ENCODE data around the gene ZBTB8OS. TPM values are rescaled to one million over a fixed set of nuclear protein-coding genes. Genes with fewer than 3 reads are reported as not detected.
"Not testable (repeated sequence)": the region's sequence is repeated elsewhere in the genome, so short reads cannot be mapped to it uniquely, and the experiment has no call there.

The ZBTB8OS gene
- total RNA-seq, 2 experiments from 2014 or later, result 64.5 to 69.9 TPM

DNA sequence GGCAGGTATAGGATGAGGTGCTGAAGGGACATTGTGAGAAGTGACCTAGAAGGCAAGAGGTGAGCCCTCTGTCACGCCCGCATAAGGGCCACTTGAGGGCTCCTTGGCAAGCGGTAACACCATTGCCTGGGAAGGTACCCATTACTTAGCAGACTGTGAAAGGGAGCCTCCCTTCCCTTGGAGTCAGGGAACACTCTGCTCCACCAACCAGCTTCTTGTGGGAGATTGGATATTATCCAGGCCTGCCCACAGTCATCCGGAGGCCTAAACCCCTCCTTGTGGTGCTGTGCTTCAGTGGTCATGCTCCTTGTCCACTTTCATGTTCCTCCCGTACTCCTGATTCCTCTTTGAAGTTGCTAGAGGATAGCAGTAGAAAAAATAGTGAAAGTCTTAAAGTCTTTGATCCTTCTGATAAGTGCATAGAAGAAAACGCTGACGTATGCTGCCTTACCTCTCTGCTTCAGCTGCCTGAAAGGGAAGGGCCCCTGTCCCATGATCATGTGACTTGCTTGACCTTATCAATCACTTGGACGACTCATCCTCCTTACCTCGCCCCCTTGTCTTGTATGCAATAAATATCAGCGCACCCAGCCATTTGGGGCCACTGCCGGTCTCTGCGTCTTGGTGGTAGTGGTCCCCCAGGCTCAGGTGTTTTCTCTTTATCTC is 16.7 kb upstream of the ZBTB8OS start:
- Mint-ChIP-seq H3K27ac (no peak overlapping the region), H3K36me3 (peaks cover 32% of the 10 kb centered on the region), H3K4me3 (no peak overlapping the region), H3K9me3 (no peaks in the 10 kb centered on the region), H3K4me1 (peaks cover 10% of the 10 kb centered on the region), H3K27me3 (no peaks in the 10 kb centered on the region)
- DNase-seq, result no peak

DNA sequence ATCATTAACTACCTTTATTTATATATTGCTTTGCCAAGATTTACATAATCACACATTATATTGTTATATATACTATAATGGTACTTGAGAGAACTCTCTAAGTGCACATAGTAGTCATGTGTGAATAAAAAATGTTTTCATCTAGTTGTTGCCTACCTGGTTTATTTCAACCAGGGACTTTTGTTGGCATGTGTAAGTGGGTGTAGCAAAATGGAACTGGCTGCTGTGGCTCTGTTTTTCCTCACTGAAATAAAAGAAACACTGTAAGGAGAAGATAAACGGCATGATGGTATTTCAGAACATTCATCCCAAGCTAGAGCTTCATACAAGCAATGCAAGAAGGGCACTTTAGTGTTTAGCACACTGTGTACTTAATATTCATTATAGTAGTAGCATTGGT is 15.6 kb upstream of the ZBTB8OS start:
- H3K4me1 Mint-ChIP-seq, result peaks cover 10% of the 10 kb centered on the region
- H3K27me3 Mint-ChIP-seq, result no peaks in the 10 kb centered on the region
- no peak overlapping the region for H3K27ac Mint-ChIP-seq
- H3K4me3 Mint-ChIP-seq, result no peak overlapping the region
- DNase-seq, result no peak
- peaks cover 2% of the 10 kb centered on the region for H3K9me3 Mint-ChIP-seq
- peaks cover 34% of the 10 kb centered on the region for H3K36me3 Mint-ChIP-seq

DNA sequence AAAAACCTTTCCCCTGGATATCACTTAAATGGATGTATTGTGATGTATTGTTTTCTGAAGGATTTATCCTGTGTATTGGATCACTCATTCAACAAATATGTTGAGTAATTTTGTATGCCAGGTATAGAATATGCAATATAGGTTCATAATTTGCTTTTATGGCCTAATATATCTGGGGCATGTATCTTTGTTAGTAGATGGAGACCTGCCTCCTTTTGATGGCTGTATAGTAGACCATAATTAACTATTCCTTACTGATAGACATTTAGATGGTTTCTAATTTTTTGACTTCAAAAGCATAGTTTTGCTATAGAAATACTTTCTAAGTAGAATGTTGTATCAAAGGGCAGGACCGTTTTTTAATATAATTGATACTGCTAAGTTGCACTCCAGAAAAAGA is 9.2 kb upstream of the ZBTB8OS start:
- Mint-ChIP-seq H3K27ac (no peak overlapping the region), H3K4me1 (peaks cover 17% of the 10 kb centered on the region), H3K27me3 (no peaks in the 10 kb centered on the region), H3K9me3 (peaks cover 2% of the 10 kb centered on the region), H3K36me3 (peaks cover 51% of the 10 kb centered on the region), H3K4me3 (no peak overlapping the region)
- DNase-seq, result no peak

DNA sequence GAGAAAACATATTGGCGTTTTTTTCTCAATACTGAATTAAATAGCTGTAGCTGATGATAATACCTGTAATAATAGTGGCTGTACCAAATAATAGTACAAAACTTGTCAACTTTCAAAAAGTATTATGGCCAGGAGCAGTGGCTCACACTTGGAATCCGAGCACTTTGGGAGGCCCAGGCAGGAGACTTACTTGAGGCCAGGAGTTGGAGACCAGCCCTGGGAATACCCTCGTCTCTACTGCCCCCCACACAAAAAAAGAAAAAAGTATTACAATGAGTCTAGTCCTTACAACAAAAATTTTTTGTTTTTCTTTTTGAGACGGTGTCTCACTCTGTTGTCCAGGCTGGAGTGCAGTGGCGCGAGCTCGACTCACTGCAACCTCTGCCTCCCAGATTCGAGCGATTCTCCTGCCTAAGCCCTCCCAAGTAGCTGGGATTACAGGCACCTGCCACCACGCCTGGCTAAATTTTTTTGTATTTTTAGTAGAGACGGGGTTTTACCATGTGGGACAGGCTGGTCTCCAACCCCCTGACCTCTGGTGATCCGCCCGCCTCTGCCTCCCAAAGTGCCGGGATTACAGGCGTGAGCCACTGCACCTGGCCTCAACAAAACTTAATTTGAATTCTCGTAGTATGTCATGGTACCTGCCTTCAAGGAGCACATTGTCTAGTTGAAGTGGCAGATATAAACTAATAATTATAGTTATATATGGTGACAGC is 2.1 kb upstream of the ZBTB8OS start:
- peaks cover 36% of the 10 kb centered on the region for H3K4me1 Mint-ChIP-seq
- peak overlapping the region; percentile 98 for H3K4me3 Mint-ChIP-seq
- no peaks in the 10 kb centered on the region for H3K27me3 Mint-ChIP-seq
- peak overlapping the region; percentile 98 for H3K27ac Mint-ChIP-seq
- no peaks in the 10 kb centered on the region for H3K9me3 Mint-ChIP-seq
- peaks cover 62% of the 10 kb centered on the region for H3K36me3 Mint-ChIP-seq
- DNase-seq, result no peak

DNA sequence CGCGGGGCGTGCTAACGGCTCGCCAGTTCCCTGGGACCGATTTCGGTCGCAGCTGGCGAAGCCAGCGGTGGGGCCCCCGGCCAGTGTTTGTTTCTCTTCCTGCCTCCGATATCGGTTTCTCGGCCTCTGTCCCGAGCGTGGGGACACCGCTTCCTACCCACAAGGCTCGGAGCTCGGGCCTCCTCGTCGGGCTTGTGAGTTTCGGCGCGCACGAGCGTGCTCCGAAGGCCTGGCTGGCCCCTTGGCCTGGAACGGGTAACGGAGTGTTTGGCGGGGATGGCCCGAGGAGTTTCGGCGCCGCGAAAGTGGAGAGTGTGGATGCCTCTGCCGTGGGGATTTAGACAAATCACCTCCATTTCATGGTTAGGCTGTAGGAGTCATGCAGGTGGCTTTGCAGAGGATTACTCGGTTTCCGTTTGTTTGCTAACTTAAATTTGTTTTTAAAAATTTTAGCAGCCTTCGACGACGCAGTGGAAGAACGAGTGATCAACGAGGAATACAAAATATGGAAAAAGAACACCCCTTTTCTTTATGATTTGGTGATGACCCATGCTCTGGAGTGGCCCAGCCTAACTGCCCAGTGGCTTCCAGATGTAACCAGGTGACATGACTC is 1.2 kb upstream of the ZBTB8OS start:
- Mint-ChIP-seq H3K4me1 (peaks cover 37% of the 10 kb centered on the region), H3K9me3 (no peaks in the 10 kb centered on the region), H3K4me3 (peak overlapping the region; percentile 98), H3K36me3 (peaks cover 54% of the 10 kb centered on the region), H3K27ac (peak overlapping the region; percentile 98), H3K27me3 (no peaks in the 10 kb centered on the region)
- DNase-seq, result no peak

DNA sequence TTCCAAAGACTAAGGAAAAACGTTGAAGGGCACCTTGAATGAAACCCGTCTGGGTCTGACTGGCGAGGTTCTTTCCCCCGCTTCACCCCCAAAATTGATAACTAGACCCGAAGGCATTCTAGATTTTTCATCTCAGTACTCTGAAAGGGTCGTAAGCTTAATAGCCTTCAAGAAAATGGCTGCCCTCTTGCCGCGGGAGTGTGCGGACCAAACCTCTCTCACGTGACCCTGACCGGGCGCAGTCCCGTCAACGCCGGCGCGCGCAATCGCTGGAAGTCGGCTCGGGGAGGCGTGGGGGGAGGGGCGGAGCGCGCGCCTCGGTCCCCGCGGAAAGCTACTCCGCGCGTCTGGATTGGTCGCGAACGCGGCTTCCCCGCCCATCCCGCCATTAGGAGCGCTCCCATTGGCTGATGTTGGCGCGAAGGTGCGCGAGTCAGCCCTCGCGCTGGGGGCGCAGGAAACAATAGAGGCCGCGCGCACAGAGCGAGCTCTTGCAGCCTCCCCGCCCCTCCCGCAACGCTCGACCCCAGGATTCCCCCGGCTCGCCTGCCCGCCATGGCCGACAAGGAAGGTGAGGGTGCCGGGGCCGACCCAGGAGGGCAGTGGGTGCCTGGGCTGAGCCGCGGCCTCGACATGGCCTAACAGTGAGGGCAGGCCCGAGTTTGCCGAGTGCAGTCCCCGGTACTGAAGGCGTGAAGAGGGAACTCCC is 556 bp upstream of the ZBTB8OS start, which contains the start of gene RBBP4:
Gene RBBP4 (plus strand): TSS at position 457 of the 709 bp plus-strand sequence. CDS start 99 bp downstream, at position 556.
- DNase-seq, result peak; percentile 99
- Mint-ChIP-seq H3K9me3 (no peaks in the 10 kb centered on the region), H3K27ac (peak within 1 kb of the TSS; percentile 98), H3K4me1 (peaks cover 37% of the 10 kb centered on the region), H3K4me3 (peak within 1 kb of the TSS; percentile 98), H3K27me3 (no peaks in the 10 kb centered on the region), H3K36me3 (peaks cover 54% of the 10 kb centered on the region)

DNA sequence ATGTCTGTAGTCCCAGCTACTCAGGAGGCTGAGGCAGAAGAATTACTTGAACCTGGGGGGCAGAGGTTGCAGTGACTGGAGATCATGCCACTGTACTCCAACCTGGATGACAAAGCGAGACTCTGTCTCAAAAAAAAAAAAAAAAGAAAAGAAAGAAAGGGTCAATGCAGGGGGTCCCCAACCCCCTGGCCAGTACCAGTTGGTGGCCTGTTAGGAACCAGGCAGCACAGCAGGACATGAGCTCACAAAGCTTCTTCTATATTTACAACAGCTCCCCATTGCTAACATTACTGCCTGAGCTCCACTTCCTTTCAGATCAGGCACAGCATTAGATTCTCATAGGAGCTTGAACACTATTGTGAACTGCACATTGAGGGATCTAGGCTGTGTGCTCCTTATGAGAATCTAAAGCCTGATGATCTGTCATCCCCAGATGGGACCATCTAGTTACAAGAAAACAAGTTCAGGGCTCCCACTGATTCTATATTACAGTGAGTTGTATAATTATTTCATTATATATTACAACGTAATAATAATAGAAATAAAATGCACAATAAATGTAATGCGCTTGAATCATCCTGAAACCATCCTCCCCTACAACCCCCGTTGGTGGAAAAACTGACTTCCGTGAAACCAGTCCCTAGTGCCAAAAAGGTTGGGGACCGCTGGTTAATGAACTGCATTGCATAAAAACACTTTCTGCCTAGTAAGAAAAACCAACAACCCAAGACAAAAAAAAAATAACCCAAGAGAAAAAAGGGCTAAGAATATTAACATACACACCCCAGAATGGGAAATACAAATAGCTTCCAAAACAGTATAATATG is 2.8 kb downstream of the ZBTB8OS start:
- Mint-ChIP-seq H3K27me3 (no peaks in the 10 kb centered on the region), H3K4me1 (peaks cover 21% of the 10 kb centered on the region), H3K4me3 (peak overlapping the region; percentile 63), H3K9me3 (no peaks in the 10 kb centered on the region), H3K36me3 (peaks cover 33% of the 10 kb centered on the region), H3K27ac (peak overlapping the region; percentile 67)
- DNase-seq, result no peak

DNA sequence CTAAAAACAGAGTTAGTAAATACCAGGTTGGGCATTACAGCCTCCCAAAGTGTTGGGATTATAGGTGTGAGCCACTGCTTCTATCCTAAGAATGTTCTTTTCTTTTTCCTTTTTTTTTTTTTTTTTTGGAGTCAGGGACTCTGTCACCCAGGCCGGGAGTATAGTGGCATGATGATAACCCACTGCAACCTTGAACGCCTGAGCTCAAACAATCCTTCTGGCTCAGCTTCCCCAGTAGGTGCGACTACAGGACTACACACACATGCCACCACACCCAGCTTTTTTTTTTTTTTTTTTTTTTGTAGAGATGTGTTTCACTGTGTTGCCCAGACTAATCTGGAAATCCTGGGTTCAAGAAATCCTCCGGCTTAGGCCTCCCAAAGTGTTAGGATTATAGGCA is 5.9 kb downstream of the ZBTB8OS start:
- Mint-ChIP-seq H3K27me3 (no peaks in the 10 kb centered on the region), H3K4me3 (no peak overlapping the region), H3K4me1 (peaks cover 16% of the 10 kb centered on the region), H3K27ac (no peak overlapping the region), H3K36me3 (peaks cover 18% of the 10 kb centered on the region), H3K9me3 (no peaks in the 10 kb centered on the region)
- no peak for DNase-seq

DNA sequence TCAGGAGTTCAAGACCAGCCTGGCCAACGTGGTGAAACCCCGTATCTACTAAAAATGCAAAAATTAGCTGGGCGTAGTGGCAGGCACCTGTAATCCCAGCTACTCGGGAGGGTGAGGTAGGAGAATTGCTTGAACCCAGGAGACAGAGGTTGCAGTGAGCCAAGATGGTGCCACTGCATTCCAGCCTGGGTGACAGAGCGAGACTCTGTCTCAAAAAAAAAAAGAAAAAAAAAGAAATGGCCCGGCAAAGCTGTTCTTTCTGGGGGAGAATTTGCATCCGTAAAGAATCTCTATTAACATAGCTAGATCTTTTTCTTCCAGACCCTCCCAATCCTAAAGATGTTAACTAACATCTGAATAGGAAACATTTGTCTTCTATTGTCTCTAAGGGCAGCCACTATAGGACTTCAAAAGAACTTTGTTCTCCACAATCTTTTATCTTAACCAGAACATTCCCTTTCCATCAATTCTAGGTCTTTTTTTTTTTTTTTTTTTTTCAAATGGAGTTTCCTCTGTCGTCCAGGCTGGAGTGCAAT is 8.0 kb downstream of the ZBTB8OS start:
- not testable (repeated sequence) for H3K27me3 Mint-ChIP-seq, H3K9me3 Mint-ChIP-seq, H3K4me3 Mint-ChIP-seq, DNase-seq, H3K4me1 Mint-ChIP-seq, H3K27ac Mint-ChIP-seq
- H3K36me3 Mint-ChIP-seq, result peaks cover 10% of the 10 kb centered on the region

DNA sequence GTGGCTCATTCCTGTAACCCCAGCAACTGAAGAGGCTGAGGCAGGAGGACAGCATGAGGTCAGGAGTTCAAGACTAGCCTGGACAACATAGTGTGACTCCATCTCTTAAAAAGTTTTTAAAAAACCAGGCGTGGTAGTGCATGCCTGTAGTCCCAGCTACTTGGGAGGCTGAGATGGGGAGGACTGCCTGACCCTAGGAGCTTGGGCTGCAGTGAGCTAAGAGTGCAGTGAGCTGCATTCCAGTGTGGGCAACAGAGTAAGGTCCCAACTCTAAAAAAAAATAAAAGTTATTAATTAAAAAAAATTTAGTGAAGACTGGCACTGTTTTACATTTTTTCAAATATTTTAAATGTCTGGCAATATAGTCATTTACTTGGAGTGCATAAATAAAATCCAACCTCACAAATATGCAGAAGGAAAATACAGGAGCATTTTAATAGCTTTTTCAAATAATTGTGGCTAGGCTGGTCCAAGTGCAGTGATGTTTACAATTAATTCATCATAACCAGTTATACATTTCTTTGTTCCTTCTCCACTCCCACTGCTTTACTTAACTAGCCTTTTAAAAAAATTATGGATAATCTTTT is 10.8 kb downstream of the ZBTB8OS start:
- H3K4me1 Mint-ChIP-seq, result peaks cover 2% of the 10 kb centered on the region
- no peak for DNase-seq
- H3K27ac Mint-ChIP-seq, result no peak overlapping the region
- no peaks in the 10 kb centered on the region for H3K9me3 Mint-ChIP-seq
- H3K4me3 Mint-ChIP-seq, result no peak overlapping the region
- no peaks in the 10 kb centered on the region for H3K27me3 Mint-ChIP-seq
- H3K36me3 Mint-ChIP-seq, result peaks cover 16% of the 10 kb centered on the region

DNA sequence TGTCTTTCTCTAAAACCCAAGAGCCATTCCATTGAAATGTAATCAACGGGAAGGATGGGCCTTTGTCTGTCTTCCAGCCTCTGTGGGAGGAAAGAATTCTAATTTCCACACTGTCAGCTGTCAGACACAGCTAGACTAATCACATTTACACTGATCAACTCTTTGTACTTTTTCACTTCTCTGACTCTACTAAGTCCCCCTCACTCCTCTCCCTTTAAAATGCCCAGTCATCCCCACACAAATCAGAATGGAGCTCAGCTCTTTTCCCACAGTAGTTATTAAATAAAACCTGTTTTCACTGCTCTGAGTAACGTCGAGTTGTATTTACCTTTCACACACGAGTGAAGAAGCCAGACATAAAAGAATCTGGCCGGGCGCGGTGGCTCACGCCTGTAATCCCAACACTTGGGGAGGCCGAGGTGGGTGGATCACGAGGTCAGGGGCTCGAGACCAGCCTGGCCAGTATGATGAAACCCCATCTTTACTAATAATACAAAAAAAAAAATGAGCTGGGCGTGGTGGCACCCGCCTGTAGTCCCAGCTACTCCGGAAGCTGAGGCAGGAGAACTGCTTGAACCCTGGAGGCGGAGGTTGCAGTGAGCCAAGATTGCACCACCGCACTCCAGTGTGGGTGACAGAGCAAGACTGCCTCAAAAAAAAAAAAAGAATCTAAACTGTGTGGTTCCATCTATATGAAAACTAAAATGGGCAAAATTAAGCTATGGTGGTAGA is 13.3 kb downstream of the ZBTB8OS start:
- Mint-ChIP-seq H3K4me3 (no peak overlapping the region), H3K27ac (no peak overlapping the region)

DNA sequence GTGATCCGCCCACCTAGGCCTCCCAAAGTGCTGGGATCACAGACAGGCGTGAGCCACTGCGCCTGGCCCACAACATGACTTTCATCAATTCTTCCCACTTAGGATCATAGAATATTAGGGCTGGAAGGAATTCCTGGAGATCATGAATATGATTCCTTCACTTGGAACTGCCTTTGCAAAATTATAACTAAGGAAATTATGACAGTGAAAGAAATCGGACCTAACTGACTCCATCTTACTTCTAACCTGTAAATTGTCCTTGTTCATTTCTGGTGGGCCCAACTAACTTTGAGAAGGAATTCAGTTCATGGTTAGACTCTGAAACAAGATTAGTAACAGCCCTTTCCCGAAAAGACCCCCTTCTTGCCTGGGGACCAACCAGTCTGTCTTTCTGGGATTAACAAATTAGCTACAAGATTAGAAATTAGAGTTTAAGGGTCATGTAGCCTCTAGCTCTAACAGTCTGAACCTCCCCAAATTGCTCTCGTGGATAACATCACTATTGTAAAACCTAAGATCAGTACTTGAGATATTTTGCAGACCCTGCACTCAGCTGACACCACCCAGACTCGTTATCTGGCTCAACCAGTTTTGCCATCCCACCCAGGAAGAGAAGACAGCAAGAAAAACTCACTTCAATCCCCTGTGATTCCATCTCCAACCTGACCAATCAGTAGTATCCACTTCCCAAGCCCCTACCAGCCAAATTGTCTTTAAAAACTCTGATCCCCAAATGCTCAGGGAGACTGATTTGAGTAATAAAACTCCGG is 14.7 kb downstream of the ZBTB8OS start:
- Mint-ChIP-seq H3K27ac (no peak overlapping the region), H3K4me1 (no peaks in the 10 kb centered on the region), H3K36me3 (peaks cover 24% of the 10 kb centered on the region), H3K9me3 (no peaks in the 10 kb centered on the region), H3K27me3 (no peaks in the 10 kb centered on the region), H3K4me3 (no peak overlapping the region)
- no peak for DNase-seq

More for the DNA sequence above, 13.3 kb downstream of the ZBTB8OS start:
- H3K9me3 Mint-ChIP-seq, result no peaks in the 10 kb centered on the region
- H3K36me3 Mint-ChIP-seq, result peaks cover 24% of the 10 kb centered on the region
- no peaks in the 10 kb centered on the region for H3K27me3 Mint-ChIP-seq
- no peaks in the 10 kb centered on the region for H3K4me1 Mint-ChIP-seq
- DNase-seq, result no peak

DNA sequence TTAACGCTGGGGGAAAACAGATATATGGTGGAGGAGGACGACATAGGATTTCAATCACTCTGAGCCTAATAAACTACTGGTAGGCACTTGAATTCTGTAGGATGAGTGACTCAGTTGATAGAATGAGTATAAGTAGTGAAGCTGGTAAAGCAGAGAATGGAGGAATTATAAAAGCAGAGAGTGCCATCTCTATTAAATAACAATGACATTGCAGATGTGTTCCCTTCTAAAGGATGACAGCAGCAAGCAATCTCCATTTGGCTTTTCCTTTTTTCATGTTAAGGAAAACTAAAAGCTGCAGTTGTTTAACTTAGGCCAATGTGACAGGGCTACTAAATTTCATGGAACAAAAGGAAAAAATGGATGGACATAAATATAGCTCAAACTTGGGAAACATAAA is 17.5 kb downstream of the ZBTB8OS start:
- Mint-ChIP-seq H3K36me3 (peaks cover 24% of the 10 kb centered on the region), H3K27ac (no peak overlapping the region), H3K4me1 (no peaks in the 10 kb centered on the region), H3K27me3 (no peaks in the 10 kb centered on the region), H3K4me3 (no peak overlapping the region), H3K9me3 (no peaks in the 10 kb centered on the region)
- DNase-seq, result no peak

All from activated naive CD8-positive, alpha-beta T cell treated with anti-CD3 and anti-CD28 coated beads for 36 hours (primary cell).